GM10266 (cell line): ENCODE results near the gene MORN1.
"Not testable (repeated sequence)": the region's sequence is repeated elsewhere in the genome, so short reads cannot be mapped to it uniquely, and the experiment has no call there.

Experiments
- DNase-seq: peaks from one replicate; pipeline ENCODE4 v3.0.0; 2012; ENCODE audit errors: extremely low spot score
- CTCF ChIP-seq: IDR thresholded peaks from 2 replicates; pipeline ENCODE4 v1.5.1; 2012; ENCODE audit warnings: mild to moderate bottlenecking, low read depth; ENCODE audit not compliant: control insufficient read depth, insufficient read depth; ENCODE audit errors: missing control alignments

MORN1 gene

GRCh38 chr1:2298685-2299084 is 92.7 kb downstream of the MORN1 start:
- no peak for DNase-seq
- no peak for TF ChIP-seq CTCF

- DNase-seq = no peak
- TF ChIP-seq CTCF = no peak
These were observed 93.9 kb downstream of the MORN1 start for GRCh38 chr1:2297246-2298011.

GRCh38 chr1:2296614-2297013 is 94.7 kb downstream of the MORN1 start:
- TF ChIP-seq CTCF = no peak
- DNase-seq = no peak

- not testable (repeated sequence) for DNase-seq
These were observed 95.1 kb downstream of the MORN1 start for GRCh38 chr1:2296211-2296610.

- no peak for TF ChIP-seq CTCF
- DNase-seq = no peak
These were observed 95.8 kb downstream of the MORN1 start for GRCh38 chr1:2295526-2295925.

GRCh38 chr1:2294725-2295078 is 96.7 kb downstream of the MORN1 start:
- TF ChIP-seq CTCF = no peak

GRCh38 chr1:2294033-2294724 is 97.2 kb downstream of the MORN1 start:
- TF ChIP-seq CTCF = no peak
- no peak for DNase-seq

More at GRCh38 chr1:2294725-2295078, 96.7 kb downstream of the MORN1 start:
- DNase-seq = no peak
